ENCODE results near the gene AHRR. TPM values are rescaled to one million over a fixed set of nuclear protein-coding genes. Genes with fewer than 3 reads are reported as not detected.

AHRR gene
- total and polyA plus RNA-seq, 9 of the 15 experiments (the other 6 are each of a cell fraction or from before 2014, with no cell fraction given) = 0.06 to 1.6 (median 0.75) TPM; not detected in 1

GRCh38 chr5:466661-467310 is 145.3 kb downstream of the AHRR start:
- H2AFZ ChIP-seq (ENCODE audit: low read depth, low read length) = no peak overlapping the region
- H3K4me2 ChIP-seq (ENCODE audit: insufficient read depth, low read length) = no peak overlapping the region
- no peaks in the 10 kb centered on the region for H3K9me1 ChIP-seq (ENCODE audit: control insufficient read depth, insufficient read depth, low read length)
- no peak overlapping the region for H3K9ac ChIP-seq (ENCODE audit: insufficient read depth in 1 of 2, low read depth in 2 of 2, low read length in 2 of 2)
- H3K36me3 ChIP-seq (ENCODE audit: control insufficient read depth, insufficient read depth, low read length) = peaks cover 60% of the 10 kb centered on the region; the same call in 2 of the 3 replicates
- no peak overlapping the region for H3K27ac ChIP-seq (ENCODE audit: extremely low read depth, low read depth, low read length)
- intact Hi-C loops (cut with micrococcal nuclease) (no loop called here), in situ Hi-C loops (cut with MboI) (no loop called here)
- peaks cover 6% of the 10 kb centered on the region; the same call in 1 of the 2 replicates for H4K20me1 ChIP-seq (replicated peaks; ENCODE audit: control insufficient read depth, insufficient read depth, low read length)
- ATAC-seq (no peak), DNase-seq (ENCODE audit: extremely low read depth in 1 of 4, low spot score in 3 of 4) (no peak), FAIRE-seq (no peak)
- no TSS peak for BruUV-seq (replicated peaks)
- no peak for TF ChIP-seq ZNF740 (CRISPR knock-in tag; IDR thresholded peaks at IDR 0.05)
- TF ChIP-seq ZNF740 (tag; IDR thresholded peaks at IDR 0.05) = no peak
- TF ChIP-seq POLR2G (IDR thresholded peaks at IDR 0.05; ENCODE audit: low read depth, low read length) = peak; percentile 42
- 0 out of 2 replicates have a peak, but pooled peaks have one; percentile 17 for TF ChIP-seq RBFOX2 (IDR thresholded peaks at IDR 0.05; ENCODE audit: low read depth, low read length)
- no peak overlapping the region for H3K4me3 ChIP-seq
- POLR2A ChIA-PET = no interaction called here
- peaks cover 8 to 46% of the 10 kb centered on the region in 2 experiments; a peak in 4 of 5 replicates for H3K4me1 ChIP-seq (replicated peaks in 1 of 2; ENCODE audit: control insufficient read depth in 2 of 2, insufficient read depth in 2 of 2, low read length in 2 of 2)
- no peaks in the 10 kb centered on the region for H3K27me3 ChIP-seq (ENCODE audit: control insufficient read depth in 2 of 2, insufficient read depth in 2 of 2, low read length in 2 of 2)
- CTCF ChIA-PET (ENCODE audit: low intra/inter-chr PET ratio) = no interaction called here
- H3K9me3 ChIP-seq (replicated peaks; ENCODE audit: control insufficient read depth, insufficient read depth, low read depth, low read length) = no peaks in the 10 kb centered on the region
- peaks cover 10% of the 10 kb centered on the region for H3K79me2 ChIP-seq (ENCODE audit: control insufficient read depth, insufficient read depth, low read length)
- 88% methylated on average over 30 of the region's 30 CpGs for WGBS (ENCODE audit: insufficient coverage, low coverage, missing lambda C conversion rate)
